G401.6 (cell line): ENCODE results near the gene COL25A1.

Experiments used
- FAIRE-seq: peaks from 2 replicates; lab custom pipeline; 2012; peaks lifted over from hg19 to GRCh38; lab: Jason Lieb, UNC

COL25A1 gene

GRCh38 chr4:109214622-109215301, 87.7 kb downstream of the COL25A1 start:
- FAIRE-seq, result no peak

GRCh38 chr4:109213056-109213455, 89.4 kb downstream of the COL25A1 start:
- FAIRE-seq, result no peak

- no peak for FAIRE-seq
These were observed 90.8 kb downstream of the COL25A1 start for GRCh38 chr4:109211671-109212070.

GRCh38 chr4:109209647-109210046, 92.8 kb downstream of the COL25A1 start:
- no peak for FAIRE-seq

- no peak for FAIRE-seq
These were observed 94.6 kb downstream of the COL25A1 start for GRCh38 chr4:109207898-109208297.

- FAIRE-seq, result no peak
These were observed 95.4 kb downstream of the COL25A1 start for GRCh38 chr4:109207061-109207460.

- FAIRE-seq, result no peak
These were observed 95.8 kb downstream of the COL25A1 start for GRCh38 chr4:109206620-109207019.

GRCh38 chr4:109205186-109205585, 97.3 kb downstream of the COL25A1 start:
- no peak for FAIRE-seq

- FAIRE-seq, result no peak
These were observed 102.9 kb downstream of the COL25A1 start for GRCh38 chr4:109199585-109199984.

GRCh38 chr4:109195646-109196045, 106.8 kb downstream of the COL25A1 start:
- FAIRE-seq, result no peak

GRCh38 chr4:109191216-109191615, 111.2 kb downstream of the COL25A1 start:
- FAIRE-seq, result no peak

GRCh38 chr4:109186458-109186945, 116.0 kb downstream of the COL25A1 start:
- no peak for FAIRE-seq

- no peak for FAIRE-seq
These were observed 116.5 kb downstream of the COL25A1 start for GRCh38 chr4:109185951-109186350.

- no peak for FAIRE-seq
These were observed 116.9 kb downstream of the COL25A1 start for GRCh38 chr4:109185548-109185947.

GRCh38 chr4:109184491-109184961, 117.9 kb downstream of the COL25A1 start:
- FAIRE-seq, result no peak

GRCh38 chr4:109183931-109184490, 118.4 kb downstream of the COL25A1 start:
- no peak for FAIRE-seq

GRCh38 chr4:109182696-109183095, 119.8 kb downstream of the COL25A1 start:
- no peak for FAIRE-seq

- no peak for FAIRE-seq
These were observed 123.4 kb downstream of the COL25A1 start for GRCh38 chr4:109179061-109179460.

GRCh38 chr4:109177096-109177810, 125.2 kb downstream of the COL25A1 start:
- FAIRE-seq, result no peak

GRCh38 chr4:109174224-109174953, 128.1 kb downstream of the COL25A1 start:
- no peak for FAIRE-seq

GRCh38 chr4:109172301-109172700, 130.2 kb downstream of the COL25A1 start:
- FAIRE-seq, result no peak

GRCh38 chr4:109171070-109171469, 131.4 kb downstream of the COL25A1 start:
- no peak for FAIRE-seq

GRCh38 chr4:109169170-109169569, 133.3 kb downstream of the COL25A1 start:
- no peak for FAIRE-seq
